GM23248 (cell line): ENCODE results near the gene VDAC1. TPM values are rescaled to one million over a fixed set of nuclear protein-coding genes. Genes with fewer than 3 reads are reported as not detected.

Source experiments
- DNase-seq: peaks from one replicate; pipeline ENCODE4 v3.0.0-alpha.2; 2015
- H2AFZ ChIP-seq: fragments of 200-600 bp; sonication (generic); 2 replicates; pipeline ENCODE4 v1.6.1; 2016; ENCODE audit warnings: antibody characterized with exemption
- H3F3A ChIP-seq: fragments of 200-600 bp; sonication (generic); 2 replicates; pipeline ENCODE4 v1.6.1; 2016; ENCODE audit warnings: mild to moderate bottlenecking, antibody characterized with exemption, mixed run types; ENCODE audit not compliant: insufficient read depth
- H3K27ac ChIP-seq: fragments of 200-600 bp; sonication (generic); 2 replicates; pipeline ENCODE4 v1.5.1; 2016; ENCODE audit warnings: mild to moderate bottlenecking
- H3K27me3 ChIP-seq: fragments of 200-600 bp; sonication (generic); replicated peaks from 2 replicates; pipeline ENCODE4 v1.6.1; 2016; ENCODE audit warnings: mild to moderate bottlenecking; ENCODE audit not compliant: insufficient read depth
- H3K36me3 ChIP-seq: fragments of 200-600 bp; sonication (generic); 2 replicates; pipeline ENCODE4 v1.6.1; 2016; ENCODE audit warnings: low read depth, mild to moderate bottlenecking
- H3K4me1 ChIP-seq: fragments of 200-600 bp; sonication (generic); 2 replicates; pipeline ENCODE4 v1.6.1; 2016; ENCODE audit warnings: mild to moderate bottlenecking; ENCODE audit not compliant: insufficient read depth
- H3K4me2 ChIP-seq: fragments of 200-600 bp; sonication (generic); one replicate; pipeline ENCODE4 v1.6.1; 2016; ENCODE audit warnings: mild to moderate bottlenecking; ENCODE audit not compliant: unreplicated experiment
- H3K4me3 ChIP-seq: fragments of 200-600 bp; sonication (generic); 2 replicates; pipeline ENCODE4 v1.5.1; 2016; ENCODE audit warnings: mild to moderate bottlenecking
- H3K79me2 ChIP-seq: fragments of 200-600 bp; sonication (generic); 2 replicates; pipeline ENCODE4 v1.6.1; 2016; ENCODE audit warnings: mild to moderate bottlenecking; ENCODE audit not compliant: insufficient read depth
- H3K9ac ChIP-seq: fragments of 200-600 bp; sonication (generic); 2 replicates; pipeline ENCODE4 v1.6.1; 2016; ENCODE audit warnings: mild to moderate bottlenecking
- H3K9me2 ChIP-seq: fragments of 200-600 bp; sonication (generic); 2 replicates; pipeline ENCODE4 v1.6.1; 2016; ENCODE audit warnings: mixed run types, mild to moderate bottlenecking, moderate library complexity; ENCODE audit not compliant: insufficient read depth
- H3K9me3 ChIP-seq: fragments of 200-600 bp; sonication (generic); one replicate; pipeline ENCODE4 v1.6.1; 2017; ENCODE audit warnings: low read depth
- H4K20me1 ChIP-seq: fragments of 200-600 bp; sonication (generic); 2 replicates; pipeline ENCODE4 v1.6.0; 2016; ENCODE audit not compliant: insufficient read depth
- EZH2 ChIP-seq: fragments of 200-600 bp; sonication (generic); IDR thresholded peaks from 2 replicates; pipeline ENCODE4 v1.6.1; 2018; ENCODE audit warnings: antibody characterized with exemption, mild to moderate bottlenecking; ENCODE audit not compliant: insufficient read depth, poor library complexity, severe bottlenecking
- EZH2phosphoT487 ChIP-seq: fragments of 200-600 bp; sonication (generic); IDR thresholded peaks from 2 replicates; pipeline ENCODE4 v1.6.1; 2018; ENCODE audit warnings: antibody characterized with exemption, moderate library complexity, mild to moderate bottlenecking, low read depth; ENCODE audit not compliant: insufficient read depth
- WGBS, 2 experiments: methylation state at CpG; one replicate each; pipeline ENCODE4 v1.1.6; 2015 to 2017; ENCODE audit warnings: low lambda C conversion rate in 2 of 2, low coverage in 1 of 2; ENCODE audit errors: missing lambda C conversion rate in 2 of 2; 5-methylcytosine and 5-hydroxymethylcytosine counted together
- in situ Hi-C: fragments of 300-500 bp; cut with MboI; formaldehyde crosslinking; loops from 2 replicates; pipeline ENCODE4 v1.15.0; 2020
- polyA plus RNA-seq: library from polyadenylated mRNA; unstranded; fragments of >200 nt; fragmentation: Nextera tagmentation; extraction: Ambion mirVana; gene quantifications from 2 replicates; pipeline ENCODE4 v1.2.1, GENCODE V29; 2016
- total RNA-seq: library from RNA; depleted of rRNA; stranded (reverse); fragments of >200 nt; shearing (Covaris generic); gene quantifications from 2 replicates; pipeline ENCODE4 v1.2.3, GENCODE V29; 2014

VDAC1 gene
- total and polyA plus RNA-seq, 2 experiments from 2014 or later = 318 to 329 TPM

GRCh38 chr5:133991171-133991910 is 13.4 kb downstream of the VDAC1 start:
- Histone ChIP-seq H3K9me2 (no peaks in the 10 kb centered on the region), H3K9ac (no peak overlapping the region), H3F3A (peaks cover 23% of the 10 kb centered on the region; the same call in 1 of the 2 replicates), H3K9me3 (no peaks in the 10 kb centered on the region), H2AFZ (no peak overlapping the region), H3K4me3 (no peak overlapping the region), H3K27me3 (no peaks in the 10 kb centered on the region), H4K20me1 (peaks cover 38% of the 10 kb centered on the region), H3K79me2 (peaks cover 100% of the 10 kb centered on the region), H3K27ac (no peak overlapping the region), H3K4me1 (peaks cover 38% of the 10 kb centered on the region), H3K4me2 (no peak overlapping the region), H3K36me3 (peaks cover 52% of the 10 kb centered on the region)
- no peak for TF ChIP-seq EZH2
- no peak for TF ChIP-seq EZH2phosphoT487
- no peak for DNase-seq
- WGBS, 2 experiments = 94 to 97% methylated on average over 5 of the region's 5 CpGs
- in situ Hi-C loops = no loop called here

- Histone ChIP-seq H3K79me2 (peaks cover 100% of the 10 kb centered on the region), H3K9ac (no peak overlapping the region), H3K27ac (no peak overlapping the region), H3K4me2 (no peak overlapping the region), H3F3A (peaks cover 23% of the 10 kb centered on the region; the same call in 1 of the 2 replicates), H4K20me1 (peaks cover 38% of the 10 kb centered on the region), H3K9me2 (no peaks in the 10 kb centered on the region), H2AFZ (no peak overlapping the region), H3K27me3 (no peaks in the 10 kb centered on the region), H3K4me3 (no peak overlapping the region), H3K9me3 (no peaks in the 10 kb centered on the region), H3K36me3 (peaks cover 59% of the 10 kb centered on the region), H3K4me1 (peaks cover 31% of the 10 kb centered on the region)
- TF ChIP-seq EZH2 = no peak
- TF ChIP-seq EZH2phosphoT487 = no peak
- in situ Hi-C loops = no loop called here
- DNase-seq = no peak
- 80% methylated on average over 6 of the region's 6 CpGs for WGBS, 2 experiments
These were observed 14.4 kb downstream of the VDAC1 start for GRCh38 chr5:133990396-133990795.

GRCh38 chr5:133985540-133986180 is 19.1 kb downstream of the VDAC1 start:
- Histone ChIP-seq H3K4me2 (no peak overlapping the region), H3K79me2 (peaks cover 100% of the 10 kb centered on the region), H3K4me3 (no peak overlapping the region), H4K20me1 (no peaks in the 10 kb centered on the region), H3K4me1 (no peaks in the 10 kb centered on the region), H3F3A (no peaks in the 10 kb centered on the region), H2AFZ (no peak overlapping the region), H3K36me3 (peaks cover 75% of the 10 kb centered on the region), H3K27me3 (no peaks in the 10 kb centered on the region), H3K9me3 (no peaks in the 10 kb centered on the region), H3K9me2 (no peaks in the 10 kb centered on the region), H3K27ac (no peak overlapping the region), H3K9ac (no peak overlapping the region)
- 73 to 88% methylated on average over 3 of the region's 3 CpGs for WGBS, 2 experiments
- in situ Hi-C loops = no loop called here
- DNase-seq = no peak
- TF ChIP-seq EZH2phosphoT487 (no peak), EZH2 (no peak)

- peaks cover 67% of the 10 kb centered on the region for H3K36me3 ChIP-seq
- no peak overlapping the region for H3K4me3 ChIP-seq
- H3K27ac ChIP-seq = no peak overlapping the region
- TF ChIP-seq EZH2 = no peak
- TF ChIP-seq EZH2phosphoT487 = no peak
- H3K79me2 ChIP-seq = peaks cover 98% of the 10 kb centered on the region
- no peaks in the 10 kb centered on the region for H3K9me2 ChIP-seq
- 0 out of 2 replicates have a peak, but pooled peaks cover under 1% of the 10 kb centered on the region for H3K4me1 ChIP-seq
- in situ Hi-C loops = no loop called here
- H3K9ac ChIP-seq = no peak overlapping the region
- no peak for DNase-seq
- 82 to 86% methylated on average over 5 of the region's 5 CpGs for WGBS, 2 experiments
- H3K9me3 ChIP-seq = no peaks in the 10 kb centered on the region
- peaks cover 3% of the 10 kb centered on the region; the same call in 1 of the 2 replicates for H4K20me1 ChIP-seq
- H3K27me3 ChIP-seq = no peaks in the 10 kb centered on the region
- H3K4me2 ChIP-seq = no peak overlapping the region
- peaks cover 11% of the 10 kb centered on the region for H3F3A ChIP-seq
- no peak overlapping the region for H2AFZ ChIP-seq
These were observed 21.1 kb downstream of the VDAC1 start for GRCh38 chr5:133983674-133984073.
